Fibroblast of lung (primary cell): Measurements from ENCODE around the gene CCT5. TPM values are rescaled to one million over a fixed set of nuclear protein-coding genes. Genes with fewer than 3 reads are reported as not detected.
"Not testable (repeated sequence)": the region's sequence is repeated elsewhere in the genome, so short reads cannot be mapped to it uniquely, and the experiment has no call there.

ENCODE experiments used
- DNase-seq, 2 donors: peaks; one replicate each; pipeline versions ENCODE4 v3.0.0 to v3.0.0-alpha.2; 2010; ENCODE audit warnings: low read depth in 2 of 2
- H2AFZ ChIP-seq: 2 replicates; pipeline ENCODE4 v1.5.1; 2012; ENCODE audit warnings: low read length, control low read depth, inconsistent platforms
- H3K27ac ChIP-seq: 2 replicates; pipeline ENCODE4 v1.5.1; 2011; ENCODE audit warnings: low read length, control low read depth; ENCODE audit not compliant: insufficient read depth
- H3K27me3 ChIP-seq: 2 replicates; pipeline ENCODE4 v1.5.1; 2011; ENCODE audit warnings: mild to moderate bottlenecking, low read length; ENCODE audit not compliant: control insufficient read depth, insufficient read depth
- H3K36me3 ChIP-seq: 2 replicates; pipeline ENCODE4 v1.5.1; 2011; ENCODE audit warnings: low read length; ENCODE audit not compliant: control insufficient read depth, insufficient read depth
- H3K4me1 ChIP-seq: 2 replicates; pipeline ENCODE4 v1.5.1; 2011; ENCODE audit warnings: low read length; ENCODE audit not compliant: control insufficient read depth, insufficient read depth; ENCODE audit errors: extremely low read depth
- H3K4me2 ChIP-seq: 2 replicates; pipeline ENCODE4 v1.5.1; 2011; ENCODE audit warnings: low read length, control low read depth; ENCODE audit not compliant: insufficient read depth; ENCODE audit errors: extremely low read depth
- H3K4me3 ChIP-seq, 4 experiments: fragments of 200-600 bp in 1 of 4; sonication (generic) in 1 of 4; replicated peaks in 1 of 4; 2 replicates each; pipeline ENCODE4 v1.5.1; 2011 to 2016; ENCODE audit warnings: low read length in 4 of 4, low read depth in 3 of 4, mild to moderate bottlenecking in 3 of 4, control low read depth in 2 of 4, inconsistent platforms in 1 of 4, mixed read lengths in 1 of 4; ENCODE audit not compliant: insufficient read depth in 1 of 4; ENCODE audit errors: control extremely low read depth in 1 of 4
- H3K79me2 ChIP-seq: 2 replicates; pipeline ENCODE4 v1.5.1; 2012; ENCODE audit warnings: mild to moderate bottlenecking, low read length, inconsistent platforms; ENCODE audit not compliant: control insufficient read depth, insufficient read depth
- H3K9ac ChIP-seq: 2 replicates; pipeline ENCODE4 v1.5.1; 2011; ENCODE audit warnings: mild to moderate bottlenecking, low read length, control low read depth; ENCODE audit not compliant: insufficient read depth
- H3K9me3 ChIP-seq: 2 replicates; pipeline ENCODE4 v1.5.1; 2012; ENCODE audit warnings: low read depth, low read length; ENCODE audit not compliant: control insufficient read depth, insufficient read depth
- H4K20me1 ChIP-seq: 2 replicates; pipeline ENCODE4 v1.5.1; 2011; ENCODE audit warnings: low read length; ENCODE audit not compliant: control insufficient read depth, insufficient read depth; ENCODE audit errors: extremely low read depth
- CTCF ChIP-seq, 2 donors: IDR thresholded peaks in 1 of 2; conservative IDR thresholded peaks in 1 of 2; 1 replicate in 1 of 2; 2 replicates in 1 of 2; pipeline ENCODE4 v1.5.1; 2011 to 2012; ENCODE audit warnings: low read length in 2 of 2, control low read depth in 1 of 2, inconsistent platforms in 1 of 2, low read depth in 1 of 2, mild to moderate bottlenecking in 1 of 2
- EZH2 ChIP-seq: IDR thresholded peaks from 2 replicates; pipeline ENCODE4 v1.5.1; 2012; ENCODE audit warnings: low read length, control low read depth, mild to moderate bottlenecking; ENCODE audit errors: missing control alignments
- polyA plus RNA-seq, 2 donors: library from polyadenylated mRNA; depleted of rRNA in 1 of 2; stranded (reverse) in 1 of 2; unstranded in 1 of 2; fragments of >200 nt; gene quantifications; 2 replicates each; pipeline ENCODE4 v1.2.1, GENCODE V29; 2011 to 2012; ENCODE audit warnings: missing spikeins in 1 of 2
- total RNA-seq: library from RNA; depleted of rRNA; stranded (reverse); fragments of >200 nt; gene quantifications from 2 replicates; pipeline ENCODE4 v1.2.1, GENCODE V29; 2014

Gene CCT5
- total and polyA plus RNA-seq, 2 donors (not counting 1 experiment from before 2014, with no cell fraction given) = 341 to 406 TPM

DNA sequence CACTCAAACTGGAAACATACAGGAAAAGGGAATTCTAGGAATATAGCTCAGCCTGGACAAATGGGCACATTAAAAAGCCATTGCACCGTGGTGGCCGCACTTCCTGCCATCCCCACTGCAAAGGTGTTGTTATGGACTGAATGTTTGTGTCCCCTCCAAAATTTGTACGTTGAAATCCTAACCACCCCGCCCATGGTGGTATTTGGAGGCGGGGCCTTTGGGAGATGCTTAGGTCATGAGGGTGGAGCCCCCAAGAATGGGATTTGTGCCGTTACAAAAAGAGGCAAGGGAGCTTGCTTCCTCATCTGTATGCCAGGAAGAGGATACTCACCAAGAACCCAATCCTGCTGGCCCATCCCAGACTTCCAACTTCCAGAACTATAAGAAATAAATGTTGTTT, 58.8 kb downstream of the CCT5 start:
- no peak overlapping the region for H2AFZ ChIP-seq

GRCh38 chr5:10310066-10310779, 60.1 kb downstream of the CCT5 start:
- no peak for TF ChIP-seq CTCF (conservative IDR thresholded peaks at IDR 0.05 in 1 of 2, IDR thresholded peaks at IDR 0.05 in 1 of 2; ENCODE audit: low read depth in 1 of 2, low read length in 2 of 2)
- no peak for TF ChIP-seq EZH2
- Histone ChIP-seq H3K9me3 (no peaks in the 10 kb centered on the region), H3K27me3 (no peaks in the 10 kb centered on the region), H3K27ac (no peak overlapping the region), H3K4me1 (no peaks in the 10 kb centered on the region), H3K4me3 (no peak overlapping the region), H3K4me2 (no peak overlapping the region), H4K20me1 (no peaks in the 10 kb centered on the region), H3K36me3 (no peaks in the 10 kb centered on the region), H3K79me2 (no peaks in the 10 kb centered on the region), H3K9ac (no peak overlapping the region), H2AFZ (no peak overlapping the region)
- DNase-seq = peak; percentile 29 to 68

More for the DNA sequence above, 58.8 kb downstream of the CCT5 start:
- Histone ChIP-seq H3K27ac (no peak overlapping the region), H3K27me3 (no peaks in the 10 kb centered on the region), H3K9me3 (no peaks in the 10 kb centered on the region), H3K9ac (no peak overlapping the region), H3K4me3 (no peak overlapping the region), H3K36me3 (no peaks in the 10 kb centered on the region), H3K4me1 (no peaks in the 10 kb centered on the region), H4K20me1 (no peaks in the 10 kb centered on the region), H3K79me2 (no peaks in the 10 kb centered on the region), H3K4me2 (no peak overlapping the region)
- no peak for DNase-seq
- TF ChIP-seq EZH2 (no peak), CTCF (conservative IDR thresholded peaks at IDR 0.05 in 1 of 2, IDR thresholded peaks at IDR 0.05 in 1 of 2; ENCODE audit: low read depth in 1 of 2, low read length in 2 of 2) (no peak)

DNA sequence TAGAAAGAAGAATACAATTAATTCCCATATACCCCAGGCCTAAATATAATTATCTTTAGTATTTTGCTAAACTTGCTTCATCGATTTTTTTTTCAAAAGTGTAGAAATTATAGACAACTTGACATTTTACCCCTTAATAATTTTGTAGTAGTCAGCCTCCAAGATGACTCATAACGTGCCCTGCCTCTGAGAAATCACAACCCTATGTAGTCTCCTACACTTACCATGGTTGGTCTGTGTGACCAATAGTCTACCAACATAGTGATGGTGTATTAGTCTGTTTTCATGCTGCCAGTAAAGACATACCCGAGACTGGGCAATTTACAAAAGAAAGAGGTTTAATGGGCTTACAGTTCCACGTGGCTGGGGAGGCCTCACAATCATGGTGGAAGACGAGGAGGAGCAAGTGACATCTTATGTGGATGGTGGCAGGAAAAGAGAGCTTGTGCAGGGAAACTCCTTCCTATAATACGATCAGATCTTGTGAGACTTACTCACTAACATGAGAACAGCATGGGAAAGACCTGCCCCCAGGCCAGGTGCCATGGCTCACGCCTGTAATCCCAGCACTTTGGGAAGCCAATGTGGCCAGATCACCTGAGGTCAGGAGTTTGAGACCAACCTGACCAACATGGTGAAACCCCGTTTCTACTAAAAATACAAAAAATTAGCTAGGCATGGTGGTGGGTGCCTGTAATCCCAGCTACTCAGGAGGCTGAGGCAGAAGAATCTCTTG, 60.9 kb downstream of the CCT5 start:
- H3K36me3 ChIP-seq, H3K4me2 ChIP-seq, H3K27me3 ChIP-seq, H3K4me3 ChIP-seq, H2AFZ ChIP-seq, H3K79me2 ChIP-seq, H3K9me3 ChIP-seq, H3K27ac ChIP-seq, H3K4me1 ChIP-seq, H4K20me1 ChIP-seq, H3K9ac ChIP-seq: not testable (repeated sequence)
- peak in 1 of 2 donors; percentile 53 for DNase-seq
